ENCODE data around the gene LRRC14B.
"Not testable (repeated sequence)": the region's sequence is repeated elsewhere in the genome, so short reads cannot be mapped to it uniquely, and the experiment has no call there.

Gene LRRC14B

DNA sequence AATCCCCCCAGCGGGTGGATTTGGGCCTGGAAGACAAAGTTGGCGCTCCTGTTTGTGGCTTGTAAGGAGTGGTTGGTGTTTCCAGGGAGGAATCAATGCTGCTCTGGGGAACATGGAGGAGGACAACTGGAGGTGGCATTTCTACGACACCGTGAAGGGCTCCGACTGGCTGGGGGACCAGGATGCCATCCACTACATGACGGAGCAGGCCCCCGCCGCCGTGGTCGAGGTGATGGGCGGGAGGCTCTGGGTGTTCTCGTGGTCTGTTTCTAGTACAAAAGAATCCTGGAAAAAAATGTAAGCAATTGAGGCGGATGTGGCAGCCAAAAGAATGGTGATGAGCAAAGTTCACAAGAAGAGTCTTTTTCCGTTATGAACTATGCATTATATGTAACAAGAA lies 34.0 kb downstream of the LRRC14B start:
- WGBS (ENCODE audit: insufficient coverage) = 96% methylated on average over 12 of the region's 14 CpGs
- Histone ChIP-seq H3K4me1 (ENCODE audit: control extremely low read depth in 1 of 4, control insufficient read depth in 4 of 4, insufficient read depth in 4 of 4, low read length in 3 of 4) (peaks cover 0 to 15% (median 8%) of the 10 kb centered on the region in 4 experiments), H3K4me3 (ENCODE audit: control insufficient read depth in 1 of 7, extremely low read depth in 1 of 7, insufficient read depth in 4 of 7, low read depth in 2 of 7, low read length in 6 of 7) (no peak overlapping the region), H3K36me3 (ENCODE audit: control insufficient read depth in 4 of 4, insufficient read depth in 4 of 4, low read length in 3 of 4) (peaks cover 18 to 61% (median 36%) of the 10 kb centered on the region in 4 experiments), H3K9me3 (ENCODE audit: control extremely low read depth in 1 of 5, control insufficient read depth in 4 of 5, insufficient read depth in 2 of 5, low read depth in 1 of 5, low read length in 4 of 5) (no peaks in the 10 kb centered on the region), H3K27ac (ENCODE audit: insufficient read depth in 1 of 2, low read depth in 1 of 2, low read length in 2 of 2, poor library complexity in 1 of 2, severe bottlenecking in 2 of 2) (no peak overlapping the region), H3K27me3 (replicated peaks in 2 of 5; ENCODE audit: control insufficient read depth in 4 of 5, insufficient read depth in 5 of 5, low read length in 4 of 5) (no peaks in the 10 kb centered on the region)
- DNase-seq = no peak
- POLR2A ChIA-PET = no interaction called here
- CTCF ChIA-PET = no interaction called here

- DNase-seq; H3K4me3 ChIP-seq (ENCODE audit: control insufficient read depth in 1 of 7, extremely low read depth in 1 of 7, insufficient read depth in 4 of 7, low read depth in 2 of 7, low read length in 6 of 7); H3K4me1 ChIP-seq (ENCODE audit: control extremely low read depth in 1 of 4, control insufficient read depth in 4 of 4, insufficient read depth in 4 of 4, low read length in 3 of 4); H3K27ac ChIP-seq (ENCODE audit: insufficient read depth in 1 of 2, low read depth in 1 of 2, low read length in 2 of 2, poor library complexity in 1 of 2, severe bottlenecking in 2 of 2); POLR2A ChIA-PET; H3K27me3 ChIP-seq (replicated peaks in 2 of 5; ENCODE audit: control insufficient read depth in 4 of 5, insufficient read depth in 5 of 5, low read length in 4 of 5); H3K9me3 ChIP-seq (ENCODE audit: control extremely low read depth in 1 of 5, control insufficient read depth in 4 of 5, insufficient read depth in 2 of 5, low read depth in 1 of 5, low read length in 4 of 5); CTCF ChIA-PET: not testable (repeated sequence)
- WGBS (ENCODE audit: insufficient coverage) = 100% methylated on average over 6 of the region's 17 CpGs
- H3K36me3 ChIP-seq (ENCODE audit: control insufficient read depth in 4 of 4, insufficient read depth in 4 of 4, low read length in 3 of 4) = peaks cover 23 to 80% (median 45%) of the 10 kb centered on the region in 4 experiments
Measured at GRCh38 chr5:227375-227774, 36.1 kb downstream of the LRRC14B start.

DNA sequence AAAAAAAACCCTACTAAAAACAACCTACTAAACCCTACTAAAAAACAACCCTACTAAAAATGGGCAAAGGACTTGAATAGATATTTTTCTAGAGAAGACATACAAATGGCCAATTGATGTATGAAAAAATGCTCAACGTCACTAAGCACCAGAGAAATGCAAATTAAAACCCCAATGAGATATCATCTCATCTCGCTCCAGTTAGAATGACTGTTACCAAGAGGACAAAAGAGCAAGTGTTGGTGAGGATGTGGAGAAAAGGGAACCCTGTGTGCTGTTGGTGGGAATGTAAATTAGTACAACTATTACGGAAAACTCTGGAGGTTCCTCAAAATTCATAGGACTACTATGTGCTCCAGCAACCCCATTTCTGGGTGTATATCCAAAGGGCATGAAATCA lies 37.6 kb downstream of the LRRC14B start:
- H3K4me3 ChIP-seq (ENCODE audit: control insufficient read depth in 1 of 7, extremely low read depth in 1 of 7, insufficient read depth in 4 of 7, low read depth in 2 of 7, low read length in 6 of 7) = no peak overlapping the region
- no peaks in the 10 kb centered on the region for H3K27me3 ChIP-seq (replicated peaks in 2 of 5; ENCODE audit: control insufficient read depth in 4 of 5, insufficient read depth in 5 of 5, low read length in 4 of 5)
- H3K27ac ChIP-seq (ENCODE audit: insufficient read depth in 1 of 2, low read depth in 1 of 2, low read length in 2 of 2, poor library complexity in 1 of 2, severe bottlenecking in 2 of 2) = no peak overlapping the region
- no peak for DNase-seq
- H3K36me3 ChIP-seq (ENCODE audit: control insufficient read depth in 4 of 4, insufficient read depth in 4 of 4, low read length in 3 of 4) = peaks cover 25 to 94% (median 50%) of the 10 kb centered on the region in 4 experiments
- no peaks in the 10 kb centered on the region for H3K9me3 ChIP-seq (ENCODE audit: control extremely low read depth in 1 of 5, control insufficient read depth in 4 of 5, insufficient read depth in 2 of 5, low read depth in 1 of 5, low read length in 4 of 5)
- POLR2A ChIA-PET = no interaction called here
- WGBS (ENCODE audit: insufficient coverage) = 100% methylated on average over 2 of the region's 3 CpGs
- H3K4me1 ChIP-seq (ENCODE audit: control extremely low read depth in 1 of 4, control insufficient read depth in 4 of 4, insufficient read depth in 4 of 4, low read length in 3 of 4) = no peaks in the 10 kb centered on the region
- CTCF ChIA-PET = no interaction called here

GRCh38 chr5:230711-231110 lies 39.4 kb downstream of the LRRC14B start:
- POLR2A ChIA-PET = no interaction called here
- H3K36me3 ChIP-seq (ENCODE audit: control insufficient read depth in 4 of 4, insufficient read depth in 4 of 4, low read length in 3 of 4) = peaks cover 24 to 91% (median 48%) of the 10 kb centered on the region in 4 experiments

GRCh38 chr5:231661-232060 lies 40.4 kb downstream of the LRRC14B start:
- Histone ChIP-seq H3K27ac (ENCODE audit: insufficient read depth in 1 of 2, low read depth in 1 of 2, low read length in 2 of 2, poor library complexity in 1 of 2, severe bottlenecking in 2 of 2) (no peak overlapping the region), H3K4me1 (ENCODE audit: control extremely low read depth in 1 of 4, control insufficient read depth in 4 of 4, insufficient read depth in 4 of 4, low read length in 3 of 4) (no peaks in the 10 kb centered on the region), H3K4me3 (ENCODE audit: control insufficient read depth in 1 of 7, extremely low read depth in 1 of 7, insufficient read depth in 4 of 7, low read depth in 2 of 7, low read length in 6 of 7) (no peak overlapping the region), H3K27me3 (replicated peaks in 2 of 5; ENCODE audit: control insufficient read depth in 4 of 5, insufficient read depth in 5 of 5, low read length in 4 of 5) (no peaks in the 10 kb centered on the region), H3K36me3 (ENCODE audit: control insufficient read depth in 4 of 4, insufficient read depth in 4 of 4, low read length in 3 of 4) (peaks cover 23 to 88% (median 46%) of the 10 kb centered on the region in 4 experiments), H3K9me3 (ENCODE audit: control extremely low read depth in 1 of 5, control insufficient read depth in 4 of 5, insufficient read depth in 2 of 5, low read depth in 1 of 5, low read length in 4 of 5) (no peaks in the 10 kb centered on the region)
- CTCF ChIA-PET = no interaction called here
- 95% methylated on average over 13 of the region's 13 CpGs for WGBS (ENCODE audit: insufficient coverage)
- DNase-seq = no peak
- POLR2A ChIA-PET = no interaction called here

More at GRCh38 chr5:230711-231110, 39.4 kb downstream of the LRRC14B start:
- Histone ChIP-seq H3K4me1 (ENCODE audit: control extremely low read depth in 1 of 4, control insufficient read depth in 4 of 4, insufficient read depth in 4 of 4, low read length in 3 of 4) (no peaks in the 10 kb centered on the region), H3K4me3 (ENCODE audit: control insufficient read depth in 1 of 7, extremely low read depth in 1 of 7, insufficient read depth in 4 of 7, low read depth in 2 of 7, low read length in 6 of 7) (no peak overlapping the region), H3K27me3 (replicated peaks in 2 of 5; ENCODE audit: control insufficient read depth in 4 of 5, insufficient read depth in 5 of 5, low read length in 4 of 5) (no peaks in the 10 kb centered on the region), H3K9me3 (ENCODE audit: control extremely low read depth in 1 of 5, control insufficient read depth in 4 of 5, insufficient read depth in 2 of 5, low read depth in 1 of 5, low read length in 4 of 5) (no peaks in the 10 kb centered on the region), H3K27ac (ENCODE audit: insufficient read depth in 1 of 2, low read depth in 1 of 2, low read length in 2 of 2, poor library complexity in 1 of 2, severe bottlenecking in 2 of 2) (no peak overlapping the region)
- 98% methylated on average over 11 of the region's 14 CpGs for WGBS (ENCODE audit: insufficient coverage)
- CTCF ChIA-PET = no interaction called here
- no peak for DNase-seq

GRCh38 chr5:233426-233825 lies 42.1 kb downstream of the LRRC14B start:
- H3K9me3 ChIP-seq (ENCODE audit: control extremely low read depth in 1 of 5, control insufficient read depth in 4 of 5, insufficient read depth in 2 of 5, low read depth in 1 of 5, low read length in 4 of 5); CTCF ChIA-PET; H3K4me3 ChIP-seq (ENCODE audit: control insufficient read depth in 1 of 7, extremely low read depth in 1 of 7, insufficient read depth in 4 of 7, low read depth in 2 of 7, low read length in 6 of 7); POLR2A ChIA-PET; DNase-seq; H3K27me3 ChIP-seq (replicated peaks in 2 of 5; ENCODE audit: control insufficient read depth in 4 of 5, insufficient read depth in 5 of 5, low read length in 4 of 5); H3K4me1 ChIP-seq (ENCODE audit: control extremely low read depth in 1 of 4, control insufficient read depth in 4 of 4, insufficient read depth in 4 of 4, low read length in 3 of 4); H3K27ac ChIP-seq (ENCODE audit: insufficient read depth in 1 of 2, low read depth in 1 of 2, low read length in 2 of 2, poor library complexity in 1 of 2, severe bottlenecking in 2 of 2): not testable (repeated sequence)
- WGBS (ENCODE audit: insufficient coverage) = 96% methylated on average over 18 of the region's 20 CpGs
- peaks cover 18 to 84% (median 39%) of the 10 kb centered on the region in 4 experiments for H3K36me3 ChIP-seq (ENCODE audit: control insufficient read depth in 4 of 4, insufficient read depth in 4 of 4, low read length in 3 of 4)

GRCh38 chr5:234450-234849 lies 43.2 kb downstream of the LRRC14B start:
- peaks cover 13 to 81% (median 35%) of the 10 kb centered on the region in 4 experiments for H3K36me3 ChIP-seq (ENCODE audit: control insufficient read depth in 4 of 4, insufficient read depth in 4 of 4, low read length in 3 of 4)
- no peaks in the 10 kb centered on the region for H3K4me1 ChIP-seq (ENCODE audit: control extremely low read depth in 1 of 4, control insufficient read depth in 4 of 4, insufficient read depth in 4 of 4, low read length in 3 of 4)
- ChIA-PET POLR2A (interaction anchor here (1.4 kb wide), 1 partner anchor 37 kb away, joined by 4 read pairs; the partner anchor contains the start of gene PDCD6), CTCF (no interaction called here)
- DNase-seq = no peak
- H3K4me3 ChIP-seq (ENCODE audit: control insufficient read depth in 1 of 7, extremely low read depth in 1 of 7, insufficient read depth in 4 of 7, low read depth in 2 of 7, low read length in 6 of 7) = no peak overlapping the region
- 95% methylated on average over 4 of the region's 8 CpGs for WGBS (ENCODE audit: insufficient coverage)
- no peak overlapping the region for H3K27ac ChIP-seq (ENCODE audit: insufficient read depth in 1 of 2, low read depth in 1 of 2, low read length in 2 of 2, poor library complexity in 1 of 2, severe bottlenecking in 2 of 2)
- no peaks in the 10 kb centered on the region for H3K9me3 ChIP-seq (ENCODE audit: control extremely low read depth in 1 of 5, control insufficient read depth in 4 of 5, insufficient read depth in 2 of 5, low read depth in 1 of 5, low read length in 4 of 5)
- H3K27me3 ChIP-seq (replicated peaks in 2 of 5; ENCODE audit: control insufficient read depth in 4 of 5, insufficient read depth in 5 of 5, low read length in 4 of 5) = no peaks in the 10 kb centered on the region

Measured in common myeloid progenitor, CD34-positive (primary cell).